Esophagus muscularis mucosa (tissue), 4 donors: ENCODE data around the gene IL18R1. TPM values are rescaled to one million over a fixed set of nuclear protein-coding genes. Genes with fewer than 3 reads are reported as not detected.

ENCODE experiments used
- DNase-seq: peaks from one replicate; pipeline ENCODE4 v3.0.0-alpha.2; 2017; ENCODE audit errors: extremely low spot score
- H3K27ac ChIP-seq, 4 donors: fragments of 200-600 bp; sonication (generic); replicated peaks in 1 of 4; 1 replicate in 3 of 4; 2 replicates in 1 of 4; pipeline ENCODE4 v1.5.1; 2016 to 2019; ENCODE audit warnings: mild to moderate bottlenecking in 1 of 4
- H3K27me3 ChIP-seq, 4 donors: fragments of 200-600 bp; sonication (generic); one replicate each; pipeline versions ENCODE4 v1.5.1 to v1.6.0; 2016 to 2019
- H3K36me3 ChIP-seq, 4 donors: fragments of 200-600 bp; sonication (generic); one replicate each; pipeline ENCODE4 v1.5.1; 2016 to 2019
- H3K4me1 ChIP-seq, 4 donors: fragments of 200-600 bp; sonication (generic); one replicate each; pipeline ENCODE4 v1.5.1; 2016 to 2019
- H3K4me3 ChIP-seq, 4 donors: fragments of 200-600 bp; sonication (generic); 1 replicate in 2 of 4; 2 replicates in 2 of 4; pipeline ENCODE4 v1.5.1; 2016 to 2019; ENCODE audit warnings: mild to moderate bottlenecking in 4 of 4, moderate library complexity in 1 of 4
- H3K9me3 ChIP-seq, 4 donors: fragments of 200-600 bp; sonication (generic); 1 replicate in 3 of 4; 2 replicates in 1 of 4; pipeline ENCODE4 v1.5.1; 2016 to 2019
- EP300 ChIP-seq: sonication (generic); formaldehyde crosslinking; IDR thresholded peaks from one replicate; pipeline ENCODE4 v1.6.1; 2017; ENCODE audit warnings: antibody characterized with exemption
- POLR2A ChIP-seq: fragments of 450-650 bp; IDR thresholded peaks from one replicate; pipeline ENCODE4 v1.6.1; 2017; ENCODE audit warnings: antibody characterized with exemption, moderate library complexity, mild to moderate bottlenecking, low read depth
- POLR2AphosphoS5 ChIP-seq, 2 donors: sonication (generic); formaldehyde crosslinking; IDR thresholded peaks; one replicate each; pipeline ENCODE4 v1.6.1; 2017; ENCODE audit warnings: antibody characterized with exemption in 2 of 2
- WGBS: methylation state at CpG from one replicate; pipeline ENCODE4 v1.1.5; 2018; 5-methylcytosine and 5-hydroxymethylcytosine counted together
- intact Hi-C: fragments of 100-400 bp; cut with DNase I; formaldehyde crosslinking; loops from one replicate; pipeline ENCODE4 v1.15.1; 2023
- small RNA-seq, 3 donors: library from RNA; depleted of rRNA; stranded (forward); fragments of <200 nt; gene quantifications; one replicate each; pipeline ENCODE3, GENCODE V24; 2016
- total RNA-seq, 4 donors: library from RNA; depleted of rRNA; stranded (reverse); fragments of >200 nt; gene quantifications; one replicate each; pipeline versions ENCODE4 v1.1.0 to v1.2.1, GENCODE V29; 2016
- TF ChIP-seq, protein P1 (sequence below), 3 experiments: fragments of 200-600 bp in 2 of 3; fragments of 450-650 bp in 1 of 3; sonication (generic) in 2 of 3; IDR thresholded peaks; one replicate each; pipeline ENCODE4 v1.5.1; 2017 to 2019; ENCODE audit warnings: antibody characterized with exemption in 3 of 3, mild to moderate bottlenecking in 2 of 3, moderate library complexity in 1 of 3

The IL18R1 gene
- total RNA-seq, 4 donors from 2014 or later = 2.8 to 11.8 (median 5.2) TPM

DNA sequence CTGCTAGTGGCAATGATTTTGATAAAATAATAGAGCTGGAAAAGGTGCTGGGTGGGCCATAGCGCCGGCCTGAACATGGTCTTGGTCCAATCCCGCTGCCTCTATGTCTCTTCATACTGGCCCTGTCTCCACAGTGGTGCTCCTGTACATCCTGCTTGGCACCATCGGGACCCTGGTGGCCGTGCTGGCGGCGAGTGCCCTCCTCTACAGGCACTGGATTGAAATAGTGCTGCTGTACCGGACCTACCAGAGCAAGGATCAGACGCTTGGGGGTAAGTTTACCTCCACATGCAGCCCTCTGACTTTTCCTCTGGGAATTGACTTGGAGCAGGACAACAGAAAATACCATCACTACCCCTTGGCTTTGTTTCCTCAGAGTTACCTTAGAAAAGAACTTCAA, 91.3 kb downstream of the IL18R1 start:
- intact Hi-C loops = no loop called here
- Histone ChIP-seq H3K4me1 (no peaks in the 10 kb centered on the region), H3K27ac (no peak overlapping the region), H3K9me3 (no peaks in the 10 kb centered on the region), H3K36me3 (no peaks in the 10 kb centered on the region), H3K27me3 (no peaks in the 10 kb centered on the region), H3K4me3 (no peak overlapping the region)
- WGBS = 90% methylated on average over 9 of the region's 9 CpGs
- TF ChIP-seq EP300 (no peak), POLR2AphosphoS5 (IDR thresholded peaks at IDR 0.05) (no peak), POLR2A (no peak)
- TF ChIP-seq, protein P1, sequence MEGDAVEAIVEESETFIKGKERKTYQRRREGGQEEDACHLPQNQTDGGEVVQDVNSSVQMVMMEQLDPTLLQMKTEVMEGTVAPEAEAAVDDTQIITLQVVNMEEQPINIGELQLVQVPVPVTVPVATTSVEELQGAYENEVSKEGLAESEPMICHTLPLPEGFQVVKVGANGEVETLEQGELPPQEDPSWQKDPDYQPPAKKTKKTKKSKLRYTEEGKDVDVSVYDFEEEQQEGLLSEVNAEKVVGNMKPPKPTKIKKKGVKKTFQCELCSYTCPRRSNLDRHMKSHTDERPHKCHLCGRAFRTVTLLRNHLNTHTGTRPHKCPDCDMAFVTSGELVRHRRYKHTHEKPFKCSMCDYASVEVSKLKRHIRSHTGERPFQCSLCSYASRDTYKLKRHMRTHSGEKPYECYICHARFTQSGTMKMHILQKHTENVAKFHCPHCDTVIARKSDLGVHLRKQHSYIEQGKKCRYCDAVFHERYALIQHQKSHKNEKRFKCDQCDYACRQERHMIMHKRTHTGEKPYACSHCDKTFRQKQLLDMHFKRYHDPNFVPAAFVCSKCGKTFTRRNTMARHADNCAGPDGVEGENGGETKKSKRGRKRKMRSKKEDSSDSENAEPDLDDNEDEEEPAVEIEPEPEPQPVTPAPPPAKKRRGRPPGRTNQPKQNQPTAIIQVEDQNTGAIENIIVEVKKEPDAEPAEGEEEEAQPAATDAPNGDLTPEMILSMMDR (IDR thresholded peaks at IDR 0.05) = no peak
- DNase-seq = peak; percentile 77

Small RNA genes lying within 50 kb of the gene (small RNA-seq; reads per million reads assigned to genes)
- 0 reads per million in 3 donors for gene MIR4772

Other genes starting within 250 kb of the IL18R1 start
- 100 to 1,000 TPM in 1 of 4 donors, 10 to 100 TPM in 3; 41.5 to 157 (median 56.6) TPM for gene IL1R1, start 213.1 kb upstream of the IL18R1 start, total RNA-seq
- under 1 TPM in 3 of 4 donors, not detected in 1; 0.19 to 0.92 (median 0.66) TPM for gene IL1RL2, start 168.8 kb upstream of the IL18R1 start, total RNA-seq
- gene IL1RL1, start 44.2 kb upstream of the IL18R1 start, total RNA-seq = 10 to 100 TPM in 1 of 4 donors, 1 to 10 TPM in 3; 4.3 to 20.2 (median 8.1) TPM
- gene IL18RAP, start 67.4 kb downstream of the IL18R1 start, total RNA-seq = 10 to 100 TPM in 1 of 4 donors, under 1 TPM in 3; 0.42 to 11.3 (median 0.58) TPM
- not detected for gene SLC9A4, start 117.4 kb downstream of the IL18R1 start, total RNA-seq